ENCODE data around the gene IFI27L2.
"Not testable (repeated sequence)": the region's sequence is repeated elsewhere in the genome, so short reads cannot be mapped to it uniquely, and the experiment has no call there.

Gene IFI27L2

GRCh38 chr14:94129111-94129757 lies at the start of gene IFI27L2:
IFI27L2 (minus strand) TSS chr14:94129604; CDS start chr14:94129564, 40 bp downstream.
- peak; percentile 69 for DNase-seq

DNA sequence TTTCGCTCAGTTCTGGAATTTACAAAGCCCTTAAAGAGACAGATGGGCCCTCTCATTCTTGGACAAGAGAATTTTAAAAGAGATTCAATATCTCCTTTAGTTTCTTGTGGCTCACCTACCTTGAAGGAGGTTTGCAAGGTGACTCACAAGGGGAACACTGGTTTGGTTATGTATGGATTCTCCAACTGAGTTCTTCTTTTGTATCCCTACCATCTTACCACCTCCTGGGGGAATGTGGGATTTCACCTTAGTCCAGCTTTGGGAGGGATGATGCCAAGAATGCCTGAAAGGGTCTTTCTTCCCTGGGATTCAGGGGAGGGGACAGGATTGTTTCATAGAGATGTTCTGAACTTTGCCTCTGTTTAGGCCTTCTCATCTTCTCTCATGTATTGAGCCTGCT lies 48.4 kb upstream of the IFI27L2 start:
- no peak for DNase-seq

- DNase-seq: no peak
Observed at GRCh38 chr14:94176808-94177207, 47.4 kb upstream of the IFI27L2 start.

DNA sequence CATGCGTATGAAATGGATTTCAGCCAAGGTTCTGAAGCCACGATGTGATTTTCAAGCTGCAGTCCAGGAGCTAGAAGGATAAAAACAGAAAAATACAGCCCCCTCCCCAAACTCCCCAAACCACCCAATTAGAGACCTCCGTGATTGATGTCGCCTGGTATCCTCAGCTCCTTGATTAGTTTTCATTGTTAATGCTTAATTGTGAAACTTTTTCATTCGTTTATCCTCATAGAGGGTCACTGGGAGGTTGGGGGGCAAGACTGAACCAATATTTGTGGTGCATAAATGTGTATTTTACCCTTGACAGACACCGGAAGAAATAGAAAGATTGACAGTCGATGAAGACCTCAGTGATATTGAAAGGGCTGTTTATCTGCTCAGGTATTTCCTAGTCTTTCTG lies 46.3 kb upstream of the IFI27L2 start:
- DNase-seq: no peak

DNA sequence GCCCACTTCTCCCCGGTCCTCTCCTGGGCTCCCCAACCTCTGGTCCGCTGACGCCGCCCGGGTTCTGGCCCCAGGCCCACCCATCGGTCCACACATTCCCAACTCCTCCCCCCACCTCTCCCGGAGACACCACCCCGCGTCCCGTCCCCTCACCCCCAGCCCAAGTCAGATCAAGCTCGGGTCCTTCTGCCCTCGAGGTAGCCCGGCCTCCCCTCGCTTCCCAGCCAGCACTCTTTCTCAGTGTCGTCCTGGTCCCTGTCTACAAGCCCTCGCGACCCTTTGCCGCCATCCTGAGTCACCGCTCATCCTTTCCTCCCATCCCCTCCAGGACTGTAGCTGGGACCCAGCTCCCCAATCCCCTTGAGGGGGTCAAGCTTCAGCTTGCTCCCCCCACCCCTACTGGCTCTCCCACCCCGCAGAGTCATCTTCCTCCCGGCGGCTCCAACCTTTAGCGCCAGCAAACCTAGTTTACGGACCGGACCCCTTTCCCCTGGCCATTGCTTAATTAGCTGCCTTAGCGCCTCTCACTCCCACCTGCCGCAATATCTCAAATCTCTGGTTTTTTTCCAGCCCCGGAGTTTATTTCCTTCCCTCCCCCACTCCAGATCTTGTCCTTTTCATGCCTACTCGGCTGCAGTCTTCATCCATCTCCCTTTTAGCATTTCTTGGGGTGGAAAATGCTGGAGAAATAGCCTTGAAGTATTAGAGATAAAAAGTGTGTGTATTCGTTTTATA lies 45.8 kb upstream of the IFI27L2 start:
- DNase-seq: no peak

DNA sequence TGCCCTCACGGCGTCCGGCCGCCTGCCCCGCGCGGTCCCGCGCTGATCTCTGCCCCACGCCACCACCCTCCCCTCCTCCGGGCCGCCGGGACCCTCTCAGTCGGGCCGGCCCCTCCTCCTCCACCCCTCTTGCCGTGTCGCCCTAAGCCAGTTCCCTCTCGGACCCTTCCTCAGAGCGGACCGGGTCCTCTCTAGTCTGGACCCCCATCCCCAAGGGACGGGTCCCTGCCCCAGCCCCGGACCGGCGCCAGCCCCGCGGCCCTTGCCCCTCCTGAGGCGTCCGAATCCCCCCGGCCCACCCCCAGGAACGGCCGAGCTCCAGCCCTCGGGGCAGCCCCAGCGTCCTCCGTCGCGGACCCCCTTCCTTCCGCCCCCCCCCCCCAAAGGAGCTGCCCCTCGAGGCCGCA lies 45.2 kb upstream of the IFI27L2 start:
- DNase-seq: no peak

GRCh38 chr14:94173885-94174603 lies 44.6 kb upstream of the IFI27L2 start, which contains the start of gene PPP4R4:
PPP4R4 (plus strand) TSS chr14:94174322; CDS start chr14:94174466, 144 bp downstream.
- DNase-seq: peak; percentile 87

DNA sequence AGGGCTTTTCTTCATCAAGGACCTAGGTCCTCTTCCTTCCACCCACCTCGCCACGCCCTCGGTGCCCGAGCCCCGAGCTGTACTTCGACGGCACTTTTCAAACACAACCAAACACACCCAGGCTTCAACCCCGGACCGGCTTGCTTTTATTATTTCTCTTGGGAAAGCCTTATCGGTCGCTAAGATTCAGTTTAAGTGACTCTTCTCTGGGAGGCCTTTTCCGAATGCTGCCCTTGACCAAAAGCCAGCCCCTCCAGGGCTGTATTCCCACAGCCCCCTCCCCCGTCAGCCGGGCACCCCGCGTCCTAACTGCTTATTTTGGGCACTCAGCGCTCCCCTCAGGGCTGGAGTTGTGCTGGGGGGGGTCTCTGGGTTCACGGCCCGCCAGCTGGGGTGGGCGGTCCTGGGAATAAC lies 44.1 kb upstream of the IFI27L2 start:
- DNase-seq: no peak

DNA sequence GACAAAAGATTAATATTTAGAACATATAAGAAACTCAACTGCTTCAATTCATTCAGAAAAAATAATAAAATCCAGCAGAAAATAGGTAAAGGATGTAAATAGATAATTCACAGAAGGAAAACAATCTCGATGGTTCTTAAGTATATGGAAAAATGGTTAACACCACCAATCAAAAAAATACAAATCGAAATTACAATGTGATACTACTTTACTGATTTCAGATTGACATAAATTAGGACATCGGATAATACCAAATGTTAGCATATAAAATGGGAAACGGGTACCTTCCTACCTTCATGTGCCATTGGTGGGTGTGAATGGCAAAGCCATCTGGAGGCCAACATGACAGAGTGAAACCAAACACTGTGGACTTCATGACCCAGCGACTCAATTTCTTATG lies 43.1 kb upstream of the IFI27L2 start:
- no peak for DNase-seq

DNA sequence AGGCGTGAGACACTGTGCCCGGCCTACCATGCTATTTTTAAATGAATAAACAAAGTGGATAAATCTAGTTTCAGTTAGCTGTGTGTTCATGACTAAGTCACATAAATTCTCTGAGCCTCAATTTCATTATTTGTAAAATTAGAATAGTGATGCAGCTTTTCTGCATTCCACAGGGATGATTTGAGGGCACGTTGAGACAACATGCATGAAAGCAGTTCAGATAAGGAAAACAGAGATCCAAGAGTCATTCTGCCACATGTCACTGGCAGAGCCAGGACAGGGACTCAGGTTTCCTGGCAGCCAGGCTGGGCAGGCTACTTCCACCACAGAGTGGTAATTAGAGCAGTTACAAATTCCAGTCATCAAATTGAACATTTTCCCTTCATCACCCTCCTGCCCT lies 41.8 kb upstream of the IFI27L2 start:
- DNase-seq: no peak

GRCh38 chr14:94170136-94170535 lies 40.7 kb upstream of the IFI27L2 start:
- DNase-seq: no peak

DNA sequence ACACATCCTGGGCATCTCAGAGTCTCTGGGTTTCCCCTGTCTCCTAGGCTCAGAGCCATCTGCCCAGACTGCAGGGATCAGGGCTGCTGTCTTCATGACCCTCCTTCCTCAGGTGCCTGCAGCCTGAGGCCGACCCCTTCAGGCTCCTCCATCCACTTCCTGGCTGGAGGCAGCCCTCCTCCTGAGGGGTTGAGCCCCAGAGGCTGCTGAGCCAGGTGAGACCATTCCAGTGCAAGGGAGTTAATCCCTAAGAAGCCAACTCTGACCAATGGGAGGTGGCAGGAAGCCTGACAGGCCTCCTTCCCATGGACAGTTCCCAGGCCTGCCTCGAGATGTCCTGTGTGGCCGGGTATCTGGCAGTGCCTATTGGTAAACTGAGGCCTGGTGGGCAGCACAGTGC lies 36.3 kb upstream of the IFI27L2 start:
- no peak for DNase-seq

- no peak for DNase-seq
Observed at GRCh38 chr14:94164685-94165431, 35.5 kb upstream of the IFI27L2 start.

DNA sequence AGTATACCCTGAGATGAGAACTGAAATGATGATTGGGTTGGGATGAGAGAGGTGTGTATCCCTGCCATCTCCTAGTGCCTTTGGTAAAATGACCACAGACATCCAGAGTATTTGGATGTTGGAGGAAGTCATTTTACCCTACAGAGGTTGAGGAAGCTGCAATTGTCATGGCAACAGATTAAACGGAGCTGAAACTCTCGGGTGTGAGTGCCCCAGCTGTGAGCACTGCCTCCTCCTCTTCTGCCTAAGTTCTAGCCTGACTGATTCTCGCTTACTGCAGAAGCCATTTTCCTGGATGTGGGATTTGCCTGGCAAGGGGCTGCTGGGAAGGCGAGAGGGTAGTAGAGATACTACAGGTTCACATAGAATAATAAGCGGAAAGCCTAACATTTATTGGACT lies 34.4 kb upstream of the IFI27L2 start:
- DNase-seq: no peak

DNA sequence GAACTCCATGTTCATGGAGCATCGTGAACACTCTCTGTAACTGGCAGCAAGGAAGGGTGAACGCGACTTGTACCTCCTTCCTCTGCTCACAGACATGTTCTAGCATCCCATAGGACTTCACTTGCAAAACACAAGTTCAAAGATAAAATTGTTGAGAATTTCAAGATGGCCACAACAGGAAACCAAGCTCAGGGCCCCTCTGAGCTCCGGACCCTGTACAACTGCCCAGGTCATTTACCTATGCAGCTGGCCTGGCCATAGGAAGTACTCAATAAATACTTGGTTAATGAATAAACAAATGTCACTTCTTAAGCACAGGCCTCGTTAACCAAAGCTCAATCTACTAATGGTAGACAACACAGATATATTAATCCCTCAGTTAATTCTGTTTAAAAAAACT lies 33.1 kb upstream of the IFI27L2 start:
- no peak for DNase-seq

- DNase-seq: no peak
Observed at GRCh38 chr14:94161981-94162380, 32.6 kb upstream of the IFI27L2 start.

DNA sequence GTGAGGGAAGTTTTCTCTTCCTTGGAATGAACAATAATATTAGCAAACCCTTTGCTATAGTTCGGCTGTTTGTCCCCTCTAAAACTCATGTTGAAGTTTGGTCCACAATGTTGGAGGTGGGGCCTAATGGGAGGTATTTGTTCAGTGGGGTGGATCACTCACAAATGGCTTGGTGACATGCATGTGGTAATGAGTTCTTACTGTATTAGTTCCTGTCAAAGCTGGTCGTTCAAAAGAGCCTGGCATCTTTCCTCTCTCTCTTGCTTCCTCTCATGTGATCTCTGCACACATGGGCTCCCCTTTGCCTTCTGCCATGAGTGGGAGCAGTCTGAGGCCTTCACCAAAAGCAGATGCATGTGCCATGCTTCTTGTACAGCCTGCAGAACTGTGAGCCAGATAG lies 31.7 kb upstream of the IFI27L2 start:
- no peak for DNase-seq

- peak; percentile 19 for DNase-seq
Observed at GRCh38 chr14:94158239-94158883, 29.0 kb upstream of the IFI27L2 start.

GRCh38 chr14:94157197-94157596 lies 27.8 kb upstream of the IFI27L2 start:
- no peak for DNase-seq

GRCh38 chr14:94156143-94156542 lies 26.7 kb upstream of the IFI27L2 start:
- DNase-seq: not testable (repeated sequence)

DNA sequence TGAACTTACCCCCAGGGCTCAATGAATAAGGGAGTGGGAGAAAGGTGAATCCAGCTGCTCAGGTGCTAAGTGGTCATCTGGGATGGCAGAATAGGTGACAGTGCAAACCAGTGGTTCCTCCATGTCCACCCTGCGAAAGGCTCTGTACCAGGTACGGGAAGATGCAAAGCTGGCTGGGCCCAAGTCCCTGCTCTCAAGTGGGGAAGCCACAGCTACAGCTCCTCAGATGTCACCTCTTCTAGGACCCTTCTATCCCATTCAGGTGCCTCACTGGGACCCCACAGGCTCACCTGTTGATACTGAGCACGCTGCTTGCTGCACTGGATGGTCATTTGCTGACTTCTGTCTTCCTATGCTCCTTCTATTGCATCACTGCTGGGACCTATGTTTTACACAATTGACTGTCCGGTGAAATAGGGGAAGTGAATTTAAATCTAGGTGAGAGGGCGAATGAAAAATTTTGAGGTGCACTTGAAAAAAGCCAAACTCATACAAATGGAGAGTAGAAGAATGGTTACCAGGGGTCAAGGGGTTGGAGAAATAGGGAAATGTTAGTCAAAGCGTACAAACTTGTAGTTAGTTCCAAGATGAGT lies 24.4 kb upstream of the IFI27L2 start:
- no peak for DNase-seq

GRCh38 chr14:94152676-94153075 lies 23.3 kb upstream of the IFI27L2 start:
- DNase-seq: no peak

All from CD4-positive, alpha-beta T cell treated with Interleukin-4 for 4 hours (primary cell).